Stomach smooth muscle (tissue), 2 donors: Measurements from ENCODE around the gene IRS4.

Experiments used
- H3K27ac ChIP-seq: one replicate; pipeline ENCODE4 v1.7.0; 2013; ENCODE audit warnings: mild to moderate bottlenecking, low read length, inconsistent platforms
- H3K27me3 ChIP-seq, 2 donors: one replicate each; pipeline ENCODE4 v1.7.0; 2013; ENCODE audit warnings: low read length in 2 of 2; ENCODE audit not compliant: insufficient read depth in 2 of 2, control insufficient read depth in 1 of 2
- H3K36me3 ChIP-seq, 2 donors: one replicate each; pipeline ENCODE4 v1.7.0; 2013; ENCODE audit warnings: low read length in 2 of 2; ENCODE audit not compliant: control insufficient read depth in 2 of 2, insufficient read depth in 2 of 2
- H3K4me1 ChIP-seq: one replicate; pipeline ENCODE4 v1.7.0; 2013; ENCODE audit warnings: low read length; ENCODE audit not compliant: control insufficient read depth, insufficient read depth
- H3K4me3 ChIP-seq, 2 donors: one replicate each; pipeline ENCODE4 v1.7.0; 2013; ENCODE audit warnings: low read length in 2 of 2
- H3K9ac ChIP-seq, 2 donors: one replicate each; pipeline ENCODE4 v1.7.0; 2013; ENCODE audit warnings: low read length in 2 of 2, mild to moderate bottlenecking in 1 of 2
- H3K9me3 ChIP-seq, 2 donors: one replicate each; pipeline ENCODE4 v1.7.0; 2013; ENCODE audit warnings: low read length in 2 of 2; ENCODE audit not compliant: control insufficient read depth in 2 of 2
- donor health status: healthy.
- donor health status: Pancreatic carcinoma.

The IRS4 gene

GRCh38 chrX:108726748-108727147, 9.6 kb downstream of the IRS4 start:
- H3K27me3 ChIP-seq, result peaks cover 0 to 13% of the 10 kb centered on the region in 2 donors
- no peak overlapping the region for H3K4me3 ChIP-seq
- H3K4me1 ChIP-seq, result no peaks in the 10 kb centered on the region
- H3K9me3 ChIP-seq, result no peaks in the 10 kb centered on the region
- no peak overlapping the region for H3K9ac ChIP-seq
- H3K27ac ChIP-seq, result no peak overlapping the region
- no peaks in the 10 kb centered on the region for H3K36me3 ChIP-seq

GRCh38 chrX:108722561-108722960, 13.8 kb downstream of the IRS4 start:
- Histone ChIP-seq H3K27ac (no peak overlapping the region), H3K4me3 (no peak overlapping the region), H3K27me3 (peaks cover 0 to 4% of the 10 kb centered on the region in 2 donors), H3K4me1 (no peaks in the 10 kb centered on the region), H3K9me3 (no peaks in the 10 kb centered on the region), H3K36me3 (no peaks in the 10 kb centered on the region), H3K9ac (no peak overlapping the region)

GRCh38 chrX:108712886-108713285, 23.5 kb downstream of the IRS4 start:
- Histone ChIP-seq H3K36me3 (no peaks in the 10 kb centered on the region), H3K9me3 (no peaks in the 10 kb centered on the region), H3K4me3 (no peak overlapping the region), H3K9ac (no peak overlapping the region), H3K27ac (no peak overlapping the region), H3K4me1 (no peaks in the 10 kb centered on the region), H3K27me3 (no peaks in the 10 kb centered on the region)

- Histone ChIP-seq H3K4me1 (no peaks in the 10 kb centered on the region), H3K9me3 (no peaks in the 10 kb centered on the region), H3K36me3 (no peaks in the 10 kb centered on the region), H3K4me3 (no peak overlapping the region), H3K9ac (no peak overlapping the region), H3K27me3 (no peaks in the 10 kb centered on the region), H3K27ac (no peak overlapping the region)
These were observed 31.5 kb downstream of the IRS4 start for GRCh38 chrX:108704839-108705238.

GRCh38 chrX:108702530-108702929, 33.8 kb downstream of the IRS4 start:
- Histone ChIP-seq H3K4me1 (no peaks in the 10 kb centered on the region), H3K4me3 (no peak overlapping the region), H3K9ac (no peak overlapping the region), H3K27ac (no peak overlapping the region), H3K36me3 (no peaks in the 10 kb centered on the region), H3K9me3 (no peaks in the 10 kb centered on the region), H3K27me3 (no peaks in the 10 kb centered on the region)

- H3K4me1 ChIP-seq, result no peaks in the 10 kb centered on the region
- no peak overlapping the region for H3K4me3 ChIP-seq
- H3K27me3 ChIP-seq, result no peaks in the 10 kb centered on the region
- H3K27ac ChIP-seq, result no peak overlapping the region
- no peak overlapping the region for H3K9ac ChIP-seq
- H3K9me3 ChIP-seq, result no peaks in the 10 kb centered on the region
- no peaks in the 10 kb centered on the region for H3K36me3 ChIP-seq
These were observed 34.7 kb downstream of the IRS4 start for GRCh38 chrX:108701633-108702032.

- Histone ChIP-seq H3K4me1 (no peaks in the 10 kb centered on the region), H3K9ac (no peak overlapping the region), H3K27me3 (no peaks in the 10 kb centered on the region), H3K4me3 (no peak overlapping the region), H3K9me3 (no peaks in the 10 kb centered on the region), H3K36me3 (peaks cover 3 to 5% of the 10 kb centered on the region in 2 donors), H3K27ac (no peak overlapping the region)
These were observed 37.0 kb downstream of the IRS4 start for GRCh38 chrX:108699368-108699767.

- Histone ChIP-seq H3K4me1 (no peaks in the 10 kb centered on the region), H3K27ac (no peak overlapping the region), H3K9ac (no peak overlapping the region), H3K27me3 (no peaks in the 10 kb centered on the region), H3K4me3 (no peak overlapping the region), H3K36me3 (peaks cover 8 to 12% of the 10 kb centered on the region in 2 donors), H3K9me3 (no peaks in the 10 kb centered on the region)
These were observed 39.7 kb downstream of the IRS4 start for GRCh38 chrX:108696690-108697089.
